Effector CD8-positive, alpha-beta T cell (primary cell): ENCODE data around the gene MRPS15.
"Not testable (repeated sequence)": the region's sequence is repeated elsewhere in the genome, so short reads cannot be mapped to it uniquely, and the experiment has no call there.

Experiments used
- DNase-seq: peaks from one replicate; lab custom pipeline; 2025; lab: John Stamatoyannopoulos, UW

Gene MRPS15

DNA sequence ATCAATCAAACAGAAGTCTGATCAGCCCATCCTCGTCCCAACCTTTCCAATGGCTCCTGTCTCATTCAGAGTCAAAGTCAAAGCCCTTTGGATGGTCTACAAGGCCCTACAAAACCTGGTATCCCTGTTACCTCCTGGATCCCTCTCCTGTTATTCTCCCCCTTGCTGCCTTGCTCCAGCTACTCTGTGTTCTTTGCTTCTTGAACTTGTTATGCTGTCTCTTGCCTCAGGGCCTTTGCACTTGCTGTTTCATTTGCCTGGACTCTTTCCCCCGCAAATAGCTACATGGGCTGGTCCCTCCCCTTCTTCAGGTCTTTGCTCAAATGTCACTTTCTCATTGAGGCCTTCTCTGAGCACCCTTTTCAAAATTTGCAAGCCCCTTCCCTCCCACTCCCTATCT, 19.9 kb upstream of the MRPS15 start:
- DNase-seq = no peak

DNA sequence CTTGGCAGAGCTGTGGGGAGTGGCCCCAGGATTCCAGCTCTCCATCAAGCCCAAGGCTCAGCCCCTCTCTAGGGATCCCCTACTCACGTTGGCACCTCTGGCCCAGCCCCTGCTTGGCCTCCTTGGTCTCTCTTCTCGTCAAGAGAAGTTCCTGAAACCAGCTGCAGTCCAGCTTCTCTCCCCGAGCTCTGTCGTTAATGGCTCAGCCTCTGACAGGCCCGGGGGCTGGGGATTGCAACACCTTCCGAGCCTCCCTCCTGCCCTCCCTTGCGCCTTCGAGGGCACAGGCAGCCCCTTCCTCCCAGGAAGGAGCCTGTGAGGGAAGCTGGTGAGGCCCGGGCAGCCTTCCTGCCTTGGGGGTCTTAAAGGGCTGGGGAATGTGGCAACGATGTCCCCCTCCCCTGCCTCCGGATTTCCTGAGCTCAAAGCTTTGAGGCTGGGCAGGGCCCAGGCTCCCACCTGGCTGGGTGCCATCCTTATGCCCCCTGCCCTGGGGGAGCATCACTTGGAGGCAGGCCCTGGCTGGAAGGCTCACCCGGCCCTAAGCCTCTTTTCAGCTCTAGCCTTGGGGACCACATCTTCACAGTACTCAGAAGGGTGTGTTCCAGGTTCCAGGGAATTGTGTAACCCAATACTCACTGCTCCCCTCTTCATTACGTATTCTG, 18.7 kb upstream of the MRPS15 start, which contains the start of gene CSF3R:
TSS of gene CSF3R (minus strand) at position 190 of the 665 bp plus-strand sequence. CDS start 3,417 bp downstream, outside the sequence.
- no peak for DNase-seq

DNA sequence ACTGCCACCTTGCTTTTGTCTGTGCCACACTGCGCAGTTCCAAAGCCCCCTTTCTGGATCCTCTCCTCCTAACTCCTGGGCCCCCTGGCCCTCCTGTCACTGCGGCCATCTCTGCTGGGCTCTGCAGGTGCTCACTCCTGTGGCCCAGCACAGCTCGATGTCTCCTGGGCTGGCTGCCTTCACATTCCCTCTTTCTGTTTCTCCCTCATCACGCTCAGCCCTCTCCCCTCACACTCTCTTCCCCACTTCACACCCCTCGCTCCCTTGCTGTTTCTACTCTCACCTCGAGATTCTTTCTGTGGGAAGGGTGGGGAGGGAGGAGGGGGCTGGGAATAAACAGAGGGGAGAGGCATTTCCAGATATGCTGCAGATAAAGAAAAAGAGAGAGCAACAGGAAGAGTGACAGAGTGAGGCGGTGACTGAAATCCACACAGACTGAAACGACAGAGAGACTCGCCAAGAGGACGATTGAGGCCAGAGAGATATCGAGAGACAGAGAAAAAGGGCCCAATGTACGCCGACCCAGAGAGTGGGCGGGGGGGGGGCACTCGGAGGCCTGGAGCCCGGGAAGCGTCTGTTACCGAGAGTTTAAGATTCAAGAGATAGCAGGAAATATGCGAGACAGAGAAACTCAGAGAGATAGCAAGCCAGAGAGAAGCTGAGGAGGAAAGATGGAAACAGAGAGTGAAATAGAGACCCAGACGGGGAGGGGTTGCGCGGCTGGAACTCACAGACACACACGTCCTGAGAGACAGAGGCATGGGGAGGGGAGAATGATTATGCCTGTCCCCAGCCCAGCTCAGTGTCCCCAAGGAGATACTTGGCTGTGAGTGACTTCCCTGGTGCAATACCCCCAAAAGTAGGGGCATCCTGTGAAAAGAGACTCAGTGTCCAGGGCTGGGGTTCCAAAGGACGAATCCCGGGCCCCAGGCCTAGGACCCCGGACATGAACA, 17.9 kb upstream of the MRPS15 start:
- DNase-seq = no peak

DNA sequence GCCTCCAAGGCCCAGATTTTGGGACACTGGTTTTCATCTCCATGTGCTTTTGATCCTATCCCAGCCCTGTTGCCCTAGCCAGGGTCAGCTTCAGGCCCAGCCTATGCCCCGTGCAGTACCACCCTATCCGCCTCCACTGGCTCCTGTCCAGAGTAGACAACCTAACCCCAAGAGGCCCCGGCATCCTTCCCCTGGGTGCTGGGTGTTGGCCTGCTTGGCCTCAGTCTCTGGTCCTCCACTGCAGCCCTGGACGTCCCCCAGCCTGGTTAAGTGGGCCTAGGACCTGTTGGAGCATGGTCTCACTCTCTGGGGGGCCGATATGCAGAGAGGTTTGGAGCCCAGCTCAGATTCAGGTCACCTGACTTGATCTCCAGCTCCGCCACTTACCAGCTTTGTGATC, 16.9 kb upstream of the MRPS15 start:
- no peak for DNase-seq

DNA sequence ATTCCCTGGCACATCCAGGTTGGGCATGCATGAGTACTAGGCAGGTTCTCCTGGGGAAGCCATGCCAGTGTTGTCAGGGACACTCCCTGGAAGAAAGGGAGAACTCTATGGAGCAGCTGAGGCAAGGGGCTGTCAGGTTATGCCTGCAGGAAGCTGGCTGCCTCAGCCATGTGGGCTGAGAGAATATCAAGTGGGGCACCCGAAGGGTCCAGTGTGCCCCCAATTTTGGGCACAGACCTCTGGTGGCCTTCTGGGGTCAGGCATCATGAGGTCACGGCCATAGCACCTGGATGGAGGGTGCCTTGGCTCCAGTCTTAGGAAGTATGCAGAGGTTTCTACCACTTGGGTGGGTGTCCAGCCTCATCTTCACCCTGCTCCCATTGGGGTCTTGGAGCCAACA, 16.0 kb upstream of the MRPS15 start:
- no peak for DNase-seq

DNA sequence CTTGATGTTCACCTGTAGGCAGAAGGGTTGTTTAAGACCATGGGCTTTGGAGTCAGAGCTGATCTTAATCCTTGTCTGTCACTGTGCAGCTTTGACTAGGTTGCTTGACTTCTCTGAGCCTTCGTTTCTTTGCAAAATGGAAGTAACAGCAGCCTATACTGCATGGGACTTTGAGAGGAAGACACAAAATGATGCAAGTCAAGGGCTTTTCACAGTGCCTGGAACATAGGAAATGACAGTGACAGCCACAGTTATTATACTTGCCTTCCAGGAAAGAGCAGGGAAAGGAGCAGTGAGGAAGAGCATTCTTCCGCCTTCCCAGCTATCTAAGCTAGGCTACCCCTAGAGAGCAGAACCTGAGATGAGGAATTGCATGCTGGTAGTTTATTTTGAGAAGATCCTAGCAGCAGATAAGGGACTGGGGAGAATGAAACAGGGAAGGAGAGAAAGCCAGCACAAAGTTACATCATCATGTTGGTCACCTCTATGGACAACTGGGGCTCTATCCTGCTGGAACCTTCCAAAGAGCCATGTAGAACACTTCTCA, 15.4 kb upstream of the MRPS15 start:
- DNase-seq = no peak

DNA sequence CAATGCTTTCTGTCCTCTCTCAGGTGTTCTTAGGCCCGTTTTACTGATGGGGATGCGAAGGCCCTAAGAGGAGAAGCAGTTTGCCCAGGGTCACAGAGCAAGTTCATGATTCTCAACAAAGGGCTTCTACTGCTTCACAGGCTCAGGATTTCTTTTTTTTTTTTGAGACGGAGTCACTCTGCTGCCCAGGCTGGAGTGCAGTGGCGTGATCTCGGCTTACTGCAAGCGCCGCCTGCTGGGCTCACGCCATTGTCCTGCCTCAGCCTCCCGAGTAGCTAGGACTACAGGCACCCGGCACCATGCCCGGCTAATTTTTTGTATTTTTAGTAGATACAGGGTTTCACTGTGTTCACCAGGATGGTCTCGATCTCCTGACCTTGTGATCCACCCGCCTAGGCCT, 13.4 kb upstream of the MRPS15 start:
- DNase-seq = not testable (repeated sequence)

DNA sequence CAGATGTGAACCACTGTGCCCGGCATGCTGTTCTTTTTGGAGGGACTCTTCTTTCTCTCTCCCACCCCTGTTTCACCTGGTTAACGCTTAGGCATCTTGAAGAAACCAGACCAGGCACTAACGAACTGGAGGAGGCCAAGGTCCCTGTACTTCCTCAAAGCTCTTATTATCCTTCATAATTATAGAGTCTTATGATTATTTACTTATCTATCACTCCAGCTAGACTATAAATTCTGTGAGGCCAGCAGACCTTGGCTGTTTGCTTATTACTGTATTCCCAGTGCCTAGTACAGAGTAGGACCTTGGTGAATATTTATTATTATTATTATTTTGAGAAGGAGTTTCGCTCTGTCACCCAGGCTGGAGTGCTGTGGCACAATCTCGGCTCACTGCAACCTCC, 12.8 kb upstream of the MRPS15 start:
- no peak for DNase-seq

DNA sequence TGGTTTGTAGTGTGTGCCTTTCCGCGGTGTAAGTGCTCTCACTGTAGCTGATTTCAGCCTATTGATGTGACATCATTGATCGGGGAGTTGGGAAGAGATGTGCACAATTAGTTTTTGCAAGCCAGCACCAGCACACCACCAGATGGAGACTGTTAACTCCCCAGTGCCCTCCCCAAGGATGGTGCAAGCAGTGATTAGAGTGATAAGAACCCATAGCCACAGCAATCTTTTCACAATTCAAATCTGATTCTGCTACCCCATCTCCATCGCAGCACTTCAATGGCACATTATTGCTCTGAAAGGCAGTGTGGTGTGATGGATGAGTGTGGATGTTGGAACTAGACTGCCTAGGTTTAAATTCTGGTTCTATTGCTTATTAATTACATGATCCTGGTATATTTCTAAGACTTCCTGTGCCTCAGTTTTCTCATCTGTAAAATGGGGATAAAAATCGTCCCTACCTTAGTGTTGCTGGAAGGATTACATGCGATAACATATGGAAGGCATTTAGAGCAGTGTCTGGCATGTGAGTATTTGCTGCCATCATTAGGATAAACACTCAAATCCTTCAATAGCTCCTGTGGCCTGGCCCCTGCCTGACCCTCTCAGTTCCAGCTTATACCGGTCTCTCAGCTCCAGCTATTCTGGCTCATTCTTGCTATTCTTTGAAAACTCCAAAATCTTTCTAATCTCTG, 11.9 kb upstream of the MRPS15 start:
- DNase-seq = no peak

DNA sequence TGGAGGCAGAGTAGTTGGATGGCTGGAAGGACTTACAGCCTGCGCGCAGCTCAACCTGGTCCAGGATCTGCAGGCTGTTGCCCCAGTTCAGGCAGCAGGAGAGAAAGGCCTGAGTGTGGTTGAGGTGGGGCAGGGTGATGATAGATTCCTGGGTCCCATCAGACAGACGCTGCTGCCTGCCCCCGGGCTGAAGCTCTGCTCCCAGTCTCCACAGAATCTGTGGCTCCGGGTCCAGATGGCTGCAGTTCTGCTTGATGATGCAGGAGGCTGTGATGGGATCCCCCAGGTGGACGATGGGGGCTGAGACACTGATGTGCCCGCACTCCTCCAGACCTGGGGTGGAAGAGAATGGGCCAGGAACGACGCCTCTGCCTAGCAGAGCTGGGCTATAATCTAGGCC, 11.2 kb upstream of the MRPS15 start:
- DNase-seq = no peak

DNA sequence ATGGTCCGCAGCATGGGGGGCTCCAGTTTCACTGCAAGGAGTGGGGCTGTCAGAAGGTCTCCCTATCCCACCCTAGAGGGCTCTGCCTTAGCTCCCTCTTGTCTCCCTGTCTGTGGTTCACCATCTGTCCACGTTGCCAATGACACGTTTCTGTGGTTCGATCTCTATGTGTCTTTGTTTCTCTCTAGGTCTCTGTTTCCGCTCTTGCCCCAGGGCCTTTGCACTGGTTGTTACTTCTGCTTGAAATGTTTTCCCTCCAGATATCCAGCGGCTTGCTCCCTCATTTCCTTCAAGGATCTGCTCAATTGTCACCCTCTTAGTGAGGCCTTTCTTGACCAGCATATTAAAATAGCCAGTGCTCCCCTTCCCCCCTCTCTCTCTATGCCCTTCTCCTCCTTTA, 8.5 kb upstream of the MRPS15 start:
- DNase-seq = no peak

DNA sequence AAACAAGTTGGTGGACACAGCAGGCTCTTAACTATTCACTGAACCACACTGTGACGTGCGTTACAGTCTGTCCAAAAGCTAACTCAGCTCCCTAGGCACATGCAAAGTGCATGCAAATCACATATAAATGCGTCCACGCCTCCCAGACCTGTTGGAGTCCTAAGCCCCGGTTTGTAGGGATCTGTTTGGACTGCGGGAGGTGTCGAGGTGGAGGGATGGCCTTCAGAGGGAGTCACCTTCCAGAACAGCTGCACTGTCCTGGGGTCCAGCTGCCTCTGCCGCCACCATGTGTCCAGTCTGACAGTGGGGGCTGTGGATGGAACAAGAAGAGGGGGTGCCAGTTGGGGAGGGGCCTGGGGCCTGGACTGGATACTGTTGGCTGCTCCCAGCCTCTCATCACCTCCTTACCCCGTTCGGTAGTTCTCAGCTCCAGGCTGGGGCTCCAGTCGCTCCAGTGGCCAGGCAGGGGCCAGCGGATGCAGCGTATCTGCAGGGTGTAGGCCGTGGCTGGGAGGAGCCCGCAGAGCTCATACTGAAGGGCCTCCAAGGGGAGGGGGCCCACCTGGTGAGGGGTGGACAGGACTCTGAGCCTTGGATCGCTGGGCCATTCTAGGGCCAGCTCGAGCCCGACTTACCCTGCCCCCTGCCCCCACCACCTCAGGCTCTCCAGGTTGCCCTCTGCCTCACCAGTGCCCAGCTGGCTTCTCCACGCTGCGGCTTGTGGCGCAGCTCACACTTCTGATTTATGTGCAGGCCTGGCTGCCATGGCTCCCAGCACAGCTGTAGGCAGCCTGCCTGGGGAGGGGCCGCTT, 7.9 kb upstream of the MRPS15 start:
- no peak for DNase-seq

DNA sequence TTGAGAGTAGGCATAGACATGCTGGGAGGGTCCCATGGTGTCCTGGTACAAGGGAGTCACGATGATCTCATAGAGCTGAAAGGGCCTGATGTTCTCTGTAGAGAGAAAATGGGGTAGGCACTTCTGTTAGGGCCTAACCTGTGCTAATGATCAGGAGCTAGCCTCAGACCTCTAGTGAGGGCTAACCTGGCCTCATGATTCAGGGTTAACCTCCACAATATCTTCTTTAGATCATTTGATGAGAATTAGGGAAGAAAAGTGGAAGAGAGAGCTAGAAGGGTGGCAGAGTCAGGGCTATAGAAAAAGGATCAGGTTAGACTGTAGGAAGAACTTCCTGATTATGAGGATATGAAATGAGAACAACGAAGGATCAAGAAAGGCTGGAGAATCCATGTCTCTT, 5.0 kb upstream of the MRPS15 start:
- no peak for DNase-seq

DNA sequence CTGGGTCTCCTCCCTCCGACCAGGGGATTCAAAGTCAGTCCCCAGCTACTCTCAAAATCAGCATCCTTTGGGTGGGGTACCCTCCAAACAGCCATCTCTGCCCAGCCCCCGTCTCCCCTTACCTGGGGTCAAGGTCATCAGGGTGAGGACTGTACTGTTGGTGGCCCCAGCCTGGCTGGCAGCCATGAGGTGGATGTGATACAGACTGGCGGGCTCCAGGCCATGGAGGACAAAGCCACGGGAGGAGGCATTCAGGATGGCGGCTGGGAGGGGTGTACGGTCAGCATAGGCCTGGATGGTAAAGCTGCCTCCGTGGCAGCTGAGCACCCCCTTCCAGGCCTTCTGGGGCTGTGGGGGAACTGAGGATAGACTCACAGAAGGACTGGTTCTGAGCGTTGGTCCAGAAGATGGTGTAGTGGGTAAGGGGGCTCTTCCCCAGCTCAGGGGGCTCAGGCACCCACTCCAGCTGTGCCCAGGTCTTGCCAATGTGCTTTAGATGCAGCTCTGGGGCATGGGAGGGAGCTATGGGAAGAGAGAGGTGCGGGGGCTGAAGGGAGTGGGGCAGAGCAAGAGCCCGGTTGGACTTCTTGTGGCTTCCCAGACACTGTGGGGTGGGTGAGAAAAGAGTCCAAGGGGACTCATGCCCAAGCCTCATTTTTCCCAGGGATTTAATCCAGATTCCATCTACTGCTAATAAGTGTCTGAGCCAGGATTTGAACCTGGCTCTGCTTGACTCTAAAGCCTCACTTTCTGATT, 3.7 kb upstream of the MRPS15 start:
- no peak for DNase-seq

DNA sequence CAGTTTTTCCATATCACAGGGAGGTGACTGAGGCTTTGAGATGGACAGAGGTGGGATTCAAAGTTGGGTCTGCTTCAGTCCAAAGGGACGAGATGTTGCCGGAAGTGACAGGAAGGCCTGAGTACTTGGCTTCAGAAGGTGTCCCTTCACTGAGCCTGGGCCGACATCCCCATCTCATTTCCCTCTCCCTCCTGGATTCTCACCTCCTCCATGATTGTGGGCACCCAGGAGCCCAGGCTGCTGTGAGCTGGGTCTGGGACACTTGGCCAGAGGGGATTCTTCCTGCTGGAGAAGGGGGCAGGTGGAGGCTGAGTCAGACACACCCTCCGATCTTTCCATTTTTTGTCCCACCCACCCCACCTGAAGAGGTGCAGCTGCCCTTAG, 2.8 kb upstream of the MRPS15 start:
- no peak for DNase-seq

DNA sequence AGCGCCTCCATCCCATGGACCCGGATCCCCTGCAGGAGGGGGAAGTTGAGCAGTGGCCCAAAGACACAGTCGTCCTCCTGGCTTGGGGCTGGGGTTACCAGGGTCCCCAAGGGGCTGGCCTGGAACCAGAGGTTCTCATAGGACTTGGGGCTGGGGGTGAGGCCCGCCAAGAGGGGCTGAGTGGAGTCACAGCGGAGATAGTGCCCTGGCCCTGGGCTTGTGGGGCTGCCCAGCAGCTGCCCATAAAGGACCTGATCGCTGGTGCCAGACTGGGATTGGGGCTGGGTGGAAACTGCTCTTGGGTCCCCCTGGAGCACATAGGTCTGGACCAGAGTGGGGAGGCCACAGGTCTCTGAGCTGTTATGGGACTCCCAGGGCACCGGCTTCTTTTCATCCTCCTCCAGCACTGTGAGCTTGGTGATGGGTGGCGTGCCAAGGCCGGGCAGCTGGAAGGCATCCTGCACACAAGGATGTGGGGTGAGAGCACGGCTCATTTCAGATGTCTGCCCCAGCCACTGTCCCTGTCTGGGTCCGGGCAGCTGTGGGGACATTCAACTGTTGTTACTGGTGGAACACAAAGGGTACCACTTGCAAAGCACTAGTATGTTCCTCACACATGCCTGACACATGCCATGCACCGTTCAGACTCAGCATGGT, 2.3 kb upstream of the MRPS15 start:
- no peak for DNase-seq

DNA sequence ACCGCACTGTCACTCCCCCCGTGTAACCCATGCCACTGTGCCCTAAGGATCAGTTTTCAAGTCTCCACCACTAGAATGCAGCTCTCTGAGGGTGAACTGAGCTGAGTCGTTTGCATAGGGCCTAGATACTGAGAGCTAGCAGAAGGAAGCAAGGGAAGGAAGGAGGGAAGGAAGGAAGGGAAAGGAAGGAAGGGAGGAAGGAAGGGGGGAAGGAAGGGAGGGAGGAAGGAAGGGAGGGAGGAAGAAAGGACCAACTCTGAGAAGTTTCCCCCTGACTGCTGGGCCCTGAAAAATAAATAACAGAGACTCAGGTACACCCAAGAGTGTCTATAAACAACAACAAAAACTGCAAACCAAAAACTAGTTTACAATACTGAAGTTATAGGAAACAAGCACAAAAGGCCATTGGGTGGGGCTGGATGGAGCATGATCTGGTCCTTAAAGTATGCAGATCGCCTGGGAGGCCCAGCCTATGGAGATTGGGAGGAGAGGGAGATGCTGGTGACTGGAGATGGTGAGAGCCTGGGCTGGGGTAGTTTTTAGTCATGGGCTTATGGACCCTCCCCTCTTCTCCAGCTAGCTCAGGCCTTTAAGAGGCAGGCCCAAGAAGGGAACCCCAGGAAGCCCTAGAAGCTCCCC, 1.7 kb upstream of the MRPS15 start:
- no peak for DNase-seq

DNA sequence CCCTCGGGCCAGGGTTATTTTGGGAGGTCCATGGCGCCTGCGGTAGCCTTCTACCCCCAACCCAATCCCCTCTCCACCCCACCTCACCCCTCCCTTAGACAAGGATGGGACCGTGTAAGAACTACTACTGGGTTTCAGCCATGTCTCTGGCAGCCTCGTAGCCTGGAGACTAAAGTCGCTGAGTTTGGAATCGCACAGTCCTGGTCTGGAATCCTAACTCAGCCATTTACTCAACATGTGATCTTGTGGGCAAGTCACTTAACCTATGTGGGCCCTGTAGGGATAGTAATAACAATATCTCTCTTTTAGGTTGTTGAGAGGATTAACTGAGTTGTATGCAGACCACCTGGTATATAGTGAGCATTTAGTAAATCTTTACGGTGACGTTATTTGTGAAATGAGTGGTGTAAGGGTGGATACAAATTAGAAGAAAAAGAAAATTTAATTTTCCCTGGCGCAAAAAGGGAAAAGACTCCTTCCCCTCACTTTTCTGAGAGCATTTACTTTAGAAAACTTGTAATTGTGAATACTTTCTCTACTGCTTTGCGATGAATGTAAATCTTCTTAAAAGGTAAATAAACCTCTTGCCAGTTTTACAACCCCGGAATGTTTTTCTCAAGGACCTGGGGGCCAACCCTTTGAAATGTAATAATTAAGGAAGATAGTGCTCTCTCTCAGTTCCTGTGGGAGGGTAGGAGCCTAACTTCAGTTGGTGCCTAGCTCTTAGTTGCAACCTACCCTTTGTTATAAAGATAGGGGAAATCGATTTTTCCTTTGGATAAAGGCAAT, 615 bp upstream of the MRPS15 start:
- no peak for DNase-seq

DNA sequence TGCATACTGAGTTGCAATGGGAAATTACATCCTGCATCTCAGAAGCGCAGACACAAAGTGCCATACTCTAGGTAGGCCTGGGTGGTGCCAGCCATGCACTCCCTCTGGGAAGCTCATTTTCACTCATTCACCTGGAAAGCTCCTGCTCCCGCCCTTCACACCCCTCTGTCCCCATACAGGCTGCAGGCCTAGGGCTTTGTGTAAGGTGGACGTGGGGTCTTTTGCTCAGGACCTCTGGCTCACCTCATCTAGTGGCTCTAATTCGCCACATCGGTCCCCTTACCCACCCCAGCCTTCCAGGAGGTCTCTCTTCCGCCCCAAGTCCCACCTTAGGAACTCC, 751 bp downstream of the MRPS15 start:
- no peak for DNase-seq
